22Rv1 (cell line): ENCODE data around the gene HOXB13.

Source experiments
- ZFX ChIP-seq: fragments of 450-650 bp; IDR thresholded peaks from 2 replicates; pipeline ENCODE4 v1.6.1; 2017; ENCODE audit warnings: antibody characterized with exemption, borderline replicate concordance
- TF ChIP-seq, protein P1 (sequence below): fragments of 450-650 bp; IDR thresholded peaks from 2 replicates; pipeline ENCODE4 v1.5.1; 2017; ENCODE audit warnings: mild to moderate bottlenecking

DNA sequence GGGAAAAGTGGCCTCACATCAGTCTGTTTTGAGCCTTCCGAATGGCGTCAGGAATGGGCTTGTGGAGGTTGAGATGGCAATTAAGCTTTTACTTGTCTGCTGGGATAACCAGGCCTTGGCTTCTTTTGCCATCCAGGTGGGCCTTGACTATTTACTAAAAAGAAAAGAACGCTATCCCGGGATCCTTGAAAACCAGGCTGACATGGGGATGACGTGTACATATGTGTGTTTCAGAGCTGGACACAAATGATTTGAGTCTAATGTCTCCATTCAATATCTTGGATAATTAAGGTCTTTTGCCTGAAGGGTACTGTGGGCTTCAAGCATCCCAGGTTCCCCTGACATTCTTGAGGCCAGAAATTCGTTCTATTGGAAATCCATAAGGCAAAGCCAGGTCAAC lies 32.6 kb upstream of the HOXB13 start:
- TF ChIP-seq, protein P1, sequence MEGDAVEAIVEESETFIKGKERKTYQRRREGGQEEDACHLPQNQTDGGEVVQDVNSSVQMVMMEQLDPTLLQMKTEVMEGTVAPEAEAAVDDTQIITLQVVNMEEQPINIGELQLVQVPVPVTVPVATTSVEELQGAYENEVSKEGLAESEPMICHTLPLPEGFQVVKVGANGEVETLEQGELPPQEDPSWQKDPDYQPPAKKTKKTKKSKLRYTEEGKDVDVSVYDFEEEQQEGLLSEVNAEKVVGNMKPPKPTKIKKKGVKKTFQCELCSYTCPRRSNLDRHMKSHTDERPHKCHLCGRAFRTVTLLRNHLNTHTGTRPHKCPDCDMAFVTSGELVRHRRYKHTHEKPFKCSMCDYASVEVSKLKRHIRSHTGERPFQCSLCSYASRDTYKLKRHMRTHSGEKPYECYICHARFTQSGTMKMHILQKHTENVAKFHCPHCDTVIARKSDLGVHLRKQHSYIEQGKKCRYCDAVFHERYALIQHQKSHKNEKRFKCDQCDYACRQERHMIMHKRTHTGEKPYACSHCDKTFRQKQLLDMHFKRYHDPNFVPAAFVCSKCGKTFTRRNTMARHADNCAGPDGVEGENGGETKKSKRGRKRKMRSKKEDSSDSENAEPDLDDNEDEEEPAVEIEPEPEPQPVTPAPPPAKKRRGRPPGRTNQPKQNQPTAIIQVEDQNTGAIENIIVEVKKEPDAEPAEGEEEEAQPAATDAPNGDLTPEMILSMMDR: no peak
- TF ChIP-seq ZFX: no peak
